ENCODE data around the gene ZNF248.

- TF ChIP-seq CTCF (IDR thresholded peaks at IDR 0.05) (no peak), EZH2 (IDR thresholded peaks at IDR 0.05; ENCODE audit: borderline replicate concordance, insufficient read depth, low read depth, low read length, poor library complexity, severe bottlenecking) (no peak)
These were observed 28.4 kb upstream of the ZNF248 start for GRCh38 chr10:37885850-37886249.

Measured in B cell (primary cell).